Measurements from ENCODE around the gene C1S. TPM values are rescaled to one million over a fixed set of nuclear protein-coding genes. Genes with fewer than 3 reads are reported as not detected.

Gene C1S
- total RNA-seq, 4 donors from 2014 or later, result 25.2 to 375 (median 110) TPM

DNA sequence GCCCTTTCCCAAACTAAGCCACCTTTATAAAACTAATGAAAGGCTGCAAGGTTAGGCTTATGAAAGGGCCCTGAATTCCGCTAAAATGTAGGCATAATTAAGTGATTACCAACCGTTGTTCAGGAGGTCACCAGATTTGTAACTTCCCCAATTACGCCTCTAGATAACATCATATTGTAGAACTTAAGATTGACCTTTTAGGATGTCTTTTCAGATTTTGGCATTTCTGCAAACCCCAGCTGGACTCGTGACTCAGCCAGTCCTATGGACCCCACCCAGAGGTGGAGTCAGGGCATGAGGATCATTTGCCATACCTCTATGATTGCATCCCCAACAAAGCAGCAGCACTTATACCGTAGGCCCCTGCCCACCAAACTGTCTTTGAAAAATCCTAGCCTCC, 38.6 kb upstream of the C1S start:
- peaks cover 8 to 19% (median 12%) of the 10 kb centered on the region in 3 donors for H3K4me1 ChIP-seq
- intact Hi-C loops (cut with DNase I), result no loop called here
- WGBS, 2 donors, result 61 to 74% methylated on average over 5 of the region's 5 CpGs
- H3K27ac ChIP-seq, result no peak overlapping the region
- no peaks in the 10 kb centered on the region for H3K27me3 ChIP-seq
- DNase-seq, result no peak
- TF ChIP-seq, protein P1, sequence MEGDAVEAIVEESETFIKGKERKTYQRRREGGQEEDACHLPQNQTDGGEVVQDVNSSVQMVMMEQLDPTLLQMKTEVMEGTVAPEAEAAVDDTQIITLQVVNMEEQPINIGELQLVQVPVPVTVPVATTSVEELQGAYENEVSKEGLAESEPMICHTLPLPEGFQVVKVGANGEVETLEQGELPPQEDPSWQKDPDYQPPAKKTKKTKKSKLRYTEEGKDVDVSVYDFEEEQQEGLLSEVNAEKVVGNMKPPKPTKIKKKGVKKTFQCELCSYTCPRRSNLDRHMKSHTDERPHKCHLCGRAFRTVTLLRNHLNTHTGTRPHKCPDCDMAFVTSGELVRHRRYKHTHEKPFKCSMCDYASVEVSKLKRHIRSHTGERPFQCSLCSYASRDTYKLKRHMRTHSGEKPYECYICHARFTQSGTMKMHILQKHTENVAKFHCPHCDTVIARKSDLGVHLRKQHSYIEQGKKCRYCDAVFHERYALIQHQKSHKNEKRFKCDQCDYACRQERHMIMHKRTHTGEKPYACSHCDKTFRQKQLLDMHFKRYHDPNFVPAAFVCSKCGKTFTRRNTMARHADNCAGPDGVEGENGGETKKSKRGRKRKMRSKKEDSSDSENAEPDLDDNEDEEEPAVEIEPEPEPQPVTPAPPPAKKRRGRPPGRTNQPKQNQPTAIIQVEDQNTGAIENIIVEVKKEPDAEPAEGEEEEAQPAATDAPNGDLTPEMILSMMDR (IDR thresholded peaks at IDR 0.05), result no peak
- TF ChIP-seq POLR2A (IDR thresholded peaks at IDR 0.05), result no peak
- H3K4me3 ChIP-seq, result no peak overlapping the region
- H3K9me3 ChIP-seq, result no peaks in the 10 kb centered on the region
- H3K36me3 ChIP-seq, result no peaks in the 10 kb centered on the region

DNA sequence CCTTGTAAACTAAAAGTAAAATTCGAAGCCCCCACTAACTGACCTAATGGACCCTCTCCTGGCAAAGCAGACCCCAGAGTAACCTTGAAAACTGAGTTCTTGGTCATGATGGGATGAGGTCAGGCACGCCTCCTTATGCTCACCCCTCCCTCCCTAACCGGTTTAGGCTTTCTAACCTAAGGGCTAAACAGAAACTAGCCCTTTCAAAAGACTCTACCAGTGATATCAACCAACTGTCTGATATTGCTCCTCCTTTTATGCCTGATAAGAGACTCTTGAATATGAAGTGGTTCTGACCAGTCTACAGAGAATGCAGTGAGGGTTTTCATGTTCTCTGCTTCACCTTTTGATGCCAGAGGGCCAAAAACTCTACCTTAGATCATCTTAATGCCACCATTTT, 37.4 kb upstream of the C1S start:
- no peaks in the 10 kb centered on the region for H3K9me3 ChIP-seq
- intact Hi-C loops (cut with DNase I), result no loop called here
- H3K27ac ChIP-seq, result no peak overlapping the region
- TF ChIP-seq, protein P1 (IDR thresholded peaks at IDR 0.05), result no peak
- no peak for TF ChIP-seq POLR2A (IDR thresholded peaks at IDR 0.05)
- DNase-seq, result no peak
- no peaks in the 10 kb centered on the region for H3K27me3 ChIP-seq
- no peak overlapping the region for H3K4me3 ChIP-seq
- H3K36me3 ChIP-seq, result no peaks in the 10 kb centered on the region
- WGBS, 2 donors, result 70 to 75% methylated on average over 3 of the region's 3 CpGs
- peaks cover 0 to 10% (median 5%) of the 10 kb centered on the region in 3 donors for H3K4me1 ChIP-seq

DNA sequence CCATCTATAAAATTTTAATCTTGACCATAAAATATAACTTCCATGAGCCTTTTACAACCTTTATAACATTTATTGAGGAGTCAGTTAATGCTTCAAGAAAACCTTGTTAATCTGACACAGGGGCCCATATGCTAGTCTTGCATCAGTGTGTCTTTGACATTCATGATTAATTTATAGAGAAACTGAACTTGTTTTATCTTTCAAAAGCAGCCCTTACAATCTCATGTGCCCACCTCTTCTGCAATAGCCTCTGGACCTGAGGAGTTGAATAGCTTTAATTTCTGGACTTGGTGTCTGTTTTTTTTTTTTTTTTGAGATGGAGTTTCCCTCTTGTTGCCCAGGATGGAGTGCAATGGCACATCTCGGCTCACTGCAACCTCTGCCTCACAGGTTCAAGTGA, 33.7 kb upstream of the C1S start:
- no peak for DNase-seq
- TF ChIP-seq, protein P1 (IDR thresholded peaks at IDR 0.05), result no peak
- no peak for TF ChIP-seq POLR2A (IDR thresholded peaks at IDR 0.05)
- no peaks in the 10 kb centered on the region for H3K27me3 ChIP-seq
- no peak overlapping the region for H3K27ac ChIP-seq
- no peaks in the 10 kb centered on the region for H3K4me1 ChIP-seq
- no peak overlapping the region for H3K4me3 ChIP-seq
- intact Hi-C loops (cut with DNase I), result no loop called here
- 64 to 100% methylated on average over 1 of the region's 1 CpG for WGBS, 2 donors
- H3K36me3 ChIP-seq, result no peaks in the 10 kb centered on the region
- no peaks in the 10 kb centered on the region for H3K9me3 ChIP-seq

DNA sequence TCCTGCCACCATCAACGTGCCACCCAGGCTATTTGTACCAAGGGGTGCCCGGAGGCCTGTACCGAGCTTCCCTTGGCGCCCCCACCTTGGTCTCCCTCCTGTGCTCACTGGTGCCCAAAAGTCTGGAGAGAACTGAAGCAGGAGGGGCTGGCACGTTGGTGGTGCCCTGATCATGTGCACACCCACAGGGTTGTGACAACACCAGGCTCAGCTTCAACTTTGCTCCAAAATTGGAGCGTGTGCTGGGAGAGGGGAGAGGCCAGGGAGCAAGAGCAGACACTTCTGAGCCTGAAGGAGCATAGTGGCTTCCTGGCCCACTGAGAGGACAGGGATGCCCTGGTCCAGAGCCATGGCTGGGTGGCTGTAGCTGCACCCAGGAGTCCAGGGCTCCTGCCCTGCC, 29.2 kb upstream of the C1S start:
- TF ChIP-seq, protein P1 (IDR thresholded peaks at IDR 0.05), result no peak
- no peak for TF ChIP-seq POLR2A (IDR thresholded peaks at IDR 0.05)
- H3K27me3 ChIP-seq, result no peaks in the 10 kb centered on the region
- H3K9me3 ChIP-seq, result no peaks in the 10 kb centered on the region
- no peak overlapping the region for H3K4me3 ChIP-seq
- intact Hi-C loops (cut with DNase I), result no loop called here
- H3K4me1 ChIP-seq, result no peaks in the 10 kb centered on the region
- DNase-seq, result no peak
- WGBS, 2 donors, result 70 to 100% methylated on average over 1 to 2 of the region's 6 CpGs
- H3K27ac ChIP-seq, result no peak overlapping the region
- no peaks in the 10 kb centered on the region for H3K36me3 ChIP-seq

DNA sequence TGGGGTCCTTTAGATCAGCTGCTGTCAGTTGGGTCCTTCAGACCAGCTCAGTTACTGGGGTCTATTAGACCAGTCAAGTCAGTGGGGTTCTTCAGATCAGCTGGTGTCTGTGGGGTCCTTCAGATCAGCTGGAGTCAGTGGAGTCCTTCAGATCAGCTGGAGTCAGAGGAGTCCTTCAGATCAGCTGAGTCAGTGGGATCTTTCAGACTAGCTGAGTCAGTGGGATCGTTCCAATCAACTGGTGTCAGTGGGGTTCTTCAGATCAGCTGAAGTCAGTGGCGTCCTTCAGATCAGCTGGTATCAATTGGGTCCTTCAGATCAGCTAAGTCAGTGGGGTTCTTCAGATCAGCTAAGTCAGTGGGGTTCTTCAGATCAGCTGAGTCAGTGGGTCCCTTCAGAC, 27.5 kb upstream of the C1S start:
- Histone ChIP-seq H3K4me1 (no peaks in the 10 kb centered on the region), H3K27ac (no peak overlapping the region), H3K4me3 (no peak overlapping the region), H3K27me3 (no peaks in the 10 kb centered on the region), H3K9me3 (no peaks in the 10 kb centered on the region), H3K36me3 (no peaks in the 10 kb centered on the region)
- 100% methylated on average over 1 of the region's 2 CpGs; no CpG with 5 or more reads in 1 of the 2 donors for WGBS, 2 donors
- TF ChIP-seq POLR2A (IDR thresholded peaks at IDR 0.05), result no peak
- TF ChIP-seq, protein P1 (IDR thresholded peaks at IDR 0.05), result no peak
- intact Hi-C loops (cut with DNase I), result no loop called here
- no peak for DNase-seq

Data from esophagus squamous epithelium (tissue), 5 donors.